ENCODE measurements around the gene MAP7D1.

MAP7D1 gene

DNA sequence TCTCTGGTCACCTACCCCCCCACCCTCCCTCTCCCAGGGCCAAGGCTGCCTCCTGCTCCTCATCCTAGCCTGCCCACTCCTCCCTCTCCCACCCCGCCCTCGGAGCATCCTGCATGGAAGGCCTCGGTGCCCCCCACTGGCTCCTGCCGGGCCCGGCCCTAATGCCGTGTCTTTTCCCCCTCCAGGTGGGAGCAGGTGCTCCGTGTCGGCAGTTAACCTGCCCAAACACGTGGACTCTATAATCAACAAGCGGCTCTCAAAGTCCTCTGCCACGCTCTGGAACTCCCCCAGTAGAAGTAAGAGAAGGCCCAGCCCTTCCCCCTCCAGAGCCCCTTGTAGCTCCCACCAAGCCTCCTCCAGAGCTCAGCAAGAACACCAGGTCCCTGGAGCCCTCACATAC lies 18.8 kb downstream of the MAP7D1 start:
- TF ChIP-seq, protein P1, sequence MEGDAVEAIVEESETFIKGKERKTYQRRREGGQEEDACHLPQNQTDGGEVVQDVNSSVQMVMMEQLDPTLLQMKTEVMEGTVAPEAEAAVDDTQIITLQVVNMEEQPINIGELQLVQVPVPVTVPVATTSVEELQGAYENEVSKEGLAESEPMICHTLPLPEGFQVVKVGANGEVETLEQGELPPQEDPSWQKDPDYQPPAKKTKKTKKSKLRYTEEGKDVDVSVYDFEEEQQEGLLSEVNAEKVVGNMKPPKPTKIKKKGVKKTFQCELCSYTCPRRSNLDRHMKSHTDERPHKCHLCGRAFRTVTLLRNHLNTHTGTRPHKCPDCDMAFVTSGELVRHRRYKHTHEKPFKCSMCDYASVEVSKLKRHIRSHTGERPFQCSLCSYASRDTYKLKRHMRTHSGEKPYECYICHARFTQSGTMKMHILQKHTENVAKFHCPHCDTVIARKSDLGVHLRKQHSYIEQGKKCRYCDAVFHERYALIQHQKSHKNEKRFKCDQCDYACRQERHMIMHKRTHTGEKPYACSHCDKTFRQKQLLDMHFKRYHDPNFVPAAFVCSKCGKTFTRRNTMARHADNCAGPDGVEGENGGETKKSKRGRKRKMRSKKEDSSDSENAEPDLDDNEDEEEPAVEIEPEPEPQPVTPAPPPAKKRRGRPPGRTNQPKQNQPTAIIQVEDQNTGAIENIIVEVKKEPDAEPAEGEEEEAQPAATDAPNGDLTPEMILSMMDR (IDR thresholded peaks at IDR 0.05; ENCODE audit: insufficient read depth, low read depth, low read length, missing control alignments), result no peak
- no peak overlapping the region for H3K4me3 ChIP-seq (ENCODE audit: low read length)
- DNase-seq (ENCODE audit: low read depth), result no peak

GRCh38 chr1:36175137-36176095 lies 19.5 kb downstream of the MAP7D1 start:
- TF ChIP-seq, protein P1 (IDR thresholded peaks at IDR 0.05; ENCODE audit: insufficient read depth, low read depth, low read length, missing control alignments), result no peak
- no peak for DNase-seq (ENCODE audit: low read depth)
- H3K4me3 ChIP-seq (ENCODE audit: low read length), result no peak overlapping the region

DNA sequence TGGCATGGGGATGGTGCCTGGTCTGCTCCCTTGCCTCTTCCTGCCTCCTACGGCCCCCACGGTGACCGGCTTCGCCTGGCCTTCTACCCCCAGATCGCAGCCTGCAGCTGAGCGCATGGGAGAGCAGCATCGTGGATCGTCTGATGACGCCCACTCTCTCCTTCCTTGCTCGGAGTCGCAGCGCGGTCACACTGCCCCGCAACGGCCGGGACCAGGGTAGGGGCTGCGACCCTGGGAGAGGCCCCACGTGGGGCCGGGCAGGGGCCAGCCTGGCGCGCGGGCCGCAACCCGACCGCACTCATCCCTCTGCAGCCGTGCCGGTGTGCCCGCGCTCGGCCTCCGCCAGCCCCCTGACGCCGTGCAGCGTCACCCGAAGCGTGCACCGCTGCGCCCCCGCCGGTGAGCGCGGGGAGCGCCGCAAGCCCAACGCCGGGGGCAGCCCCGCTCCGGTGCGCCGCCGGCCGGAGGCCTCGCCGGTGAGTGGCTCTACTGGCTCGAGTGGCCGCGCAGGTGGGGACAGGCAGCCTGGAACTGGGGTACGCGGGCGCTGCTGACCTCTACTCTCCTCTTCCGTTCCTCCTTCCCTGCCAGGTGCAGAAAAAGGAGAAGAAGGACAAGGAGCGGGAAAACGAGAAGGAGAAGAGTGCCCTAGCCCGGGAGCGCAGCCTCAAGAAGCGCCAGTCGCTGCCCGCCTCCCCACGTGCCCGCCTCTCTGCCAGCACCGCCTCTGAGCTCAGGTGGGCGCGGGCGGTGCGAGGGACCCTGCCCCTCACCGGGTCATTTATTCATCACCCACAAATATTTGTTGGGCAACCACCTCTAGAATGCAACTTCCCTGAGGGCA lies 20.4 kb downstream of the MAP7D1 start:
- no peak overlapping the region for H3K4me3 ChIP-seq (ENCODE audit: low read length)
- TF ChIP-seq, protein P1 (IDR thresholded peaks at IDR 0.05; ENCODE audit: insufficient read depth, low read depth, low read length, missing control alignments), result no peak

DNA sequence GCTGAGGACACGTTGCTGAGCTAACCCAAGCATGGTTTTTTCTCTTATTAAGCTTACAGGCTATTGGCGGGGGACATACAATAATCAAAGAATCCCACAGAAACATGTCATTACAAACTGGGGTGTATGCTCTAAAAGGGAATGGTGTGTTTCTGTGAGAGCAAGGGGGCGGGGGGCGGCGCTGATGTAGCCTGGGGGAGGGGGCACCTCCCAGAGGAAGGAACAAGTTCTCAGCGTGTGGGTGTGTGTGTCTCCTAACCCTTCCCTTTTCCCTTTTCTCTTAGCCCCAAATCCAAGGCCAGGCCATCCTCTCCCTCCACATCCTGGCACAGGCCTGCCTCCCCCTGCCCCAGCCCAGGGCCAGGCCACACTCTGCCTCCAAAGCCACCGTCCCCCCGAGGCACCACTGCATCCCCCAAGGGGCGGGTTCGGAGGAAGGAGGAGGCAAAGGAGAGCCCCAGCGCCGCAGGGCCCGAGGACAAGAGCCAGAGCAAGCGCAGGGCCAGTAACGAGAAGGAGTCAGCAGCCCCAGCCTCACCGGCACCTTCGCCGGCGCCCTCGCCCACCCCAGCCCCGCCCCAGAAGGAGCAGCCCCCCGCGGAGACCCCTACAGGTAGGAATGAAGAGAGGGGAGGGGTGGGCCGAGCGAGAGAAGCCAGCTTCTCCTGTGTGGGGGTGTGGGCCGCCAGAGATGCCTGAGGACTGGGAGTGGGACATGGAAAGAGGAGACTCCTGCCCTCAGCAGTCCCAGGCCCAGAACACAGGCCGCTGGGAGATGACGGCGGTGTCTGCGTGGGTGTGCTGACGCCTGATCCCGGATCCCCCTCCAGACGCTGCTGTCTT lies 21.9 kb downstream of the MAP7D1 start:
- DNase-seq (ENCODE audit: low read depth), result no peak
- no peak overlapping the region for H3K4me3 ChIP-seq (ENCODE audit: low read length)

More for the DNA sequence above, 20.4 kb downstream of the MAP7D1 start:
- no peak for DNase-seq (ENCODE audit: low read depth)

DNA sequence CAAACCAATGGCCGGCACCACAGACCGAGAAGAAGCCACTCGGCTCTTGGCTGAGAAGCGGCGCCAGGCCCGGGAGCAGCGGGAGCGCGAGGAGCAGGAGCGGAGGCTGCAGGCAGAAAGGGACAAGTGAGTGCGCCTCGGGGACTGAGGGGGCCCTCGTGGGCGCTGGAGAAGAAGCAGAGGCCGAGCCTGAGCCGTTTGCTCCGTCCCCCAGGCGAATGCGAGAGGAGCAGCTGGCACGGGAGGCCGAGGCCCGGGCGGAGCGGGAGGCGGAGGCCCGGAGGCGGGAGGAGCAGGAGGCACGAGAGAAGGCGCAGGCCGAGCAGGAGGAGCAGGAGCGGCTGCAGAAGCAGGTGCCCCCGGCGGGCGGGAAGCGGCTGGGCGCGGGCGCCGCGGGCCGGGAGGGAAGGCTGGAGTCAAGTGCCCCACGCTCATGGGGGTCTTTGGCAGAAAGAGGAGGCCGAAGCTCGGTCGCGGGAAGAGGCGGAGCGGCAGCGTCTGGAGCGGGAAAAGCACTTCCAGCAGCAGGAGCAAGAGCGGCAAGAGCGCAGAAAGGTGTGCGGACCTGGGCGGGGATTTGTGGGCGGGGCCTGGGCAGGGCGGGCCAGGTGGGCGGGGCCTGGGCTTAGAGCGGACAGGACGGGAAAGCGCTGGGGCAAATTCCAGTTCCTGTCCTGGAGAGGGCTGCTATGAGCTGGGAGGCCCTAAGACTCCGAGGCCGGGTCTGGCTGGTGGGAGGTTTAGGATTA lies 22.7 kb downstream of the MAP7D1 start:
- DNase-seq (ENCODE audit: low read depth), result peak; percentile 67
- no peak overlapping the region for H3K4me3 ChIP-seq (ENCODE audit: low read length)
- TF ChIP-seq, protein P1 (IDR thresholded peaks at IDR 0.05; ENCODE audit: insufficient read depth, low read depth, low read length, missing control alignments), result no peak

More for the DNA sequence above, 21.9 kb downstream of the MAP7D1 start:
- TF ChIP-seq, protein P1 (IDR thresholded peaks at IDR 0.05; ENCODE audit: insufficient read depth, low read depth, low read length, missing control alignments), result no peak

DNA sequence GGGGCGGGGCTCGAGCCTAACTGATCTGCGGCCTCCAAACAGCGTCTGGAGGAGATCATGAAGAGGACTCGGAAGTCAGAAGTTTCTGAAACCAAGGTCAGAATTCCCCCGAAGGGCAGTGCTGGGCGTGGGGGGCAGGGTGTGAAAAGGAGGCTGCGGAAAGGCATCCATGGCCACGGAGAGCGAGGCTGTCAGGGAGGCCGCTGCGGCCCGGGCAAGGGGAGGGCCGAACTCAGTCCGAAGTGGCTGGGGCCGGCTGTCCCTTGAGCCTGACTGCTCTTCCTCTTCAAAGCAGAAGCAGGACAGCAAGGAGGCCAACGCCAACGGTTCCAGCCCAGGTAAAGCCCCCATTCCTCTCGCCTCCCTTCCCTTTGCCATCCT lies 23.2 kb downstream of the MAP7D1 start:
- no peak overlapping the region for H3K4me3 ChIP-seq (ENCODE audit: low read length)

More for the DNA sequence above, 23.2 kb downstream of the MAP7D1 start:
- TF ChIP-seq, protein P1 (IDR thresholded peaks at IDR 0.05; ENCODE audit: insufficient read depth, low read depth, low read length, missing control alignments), result no peak
- no peak for DNase-seq (ENCODE audit: low read depth)
